HG03066 (cell line): Measurements from ENCODE around the gene MAT2A.

Experiments
- ATAC-seq: cut with Tn5 transposase; IDR thresholded peaks from one replicate; pipeline ENCODE4 v1.9.1; 2021; ENCODE audit warnings: low read depth; ENCODE audit not compliant: unreplicated experiment

MAT2A gene

DNA sequence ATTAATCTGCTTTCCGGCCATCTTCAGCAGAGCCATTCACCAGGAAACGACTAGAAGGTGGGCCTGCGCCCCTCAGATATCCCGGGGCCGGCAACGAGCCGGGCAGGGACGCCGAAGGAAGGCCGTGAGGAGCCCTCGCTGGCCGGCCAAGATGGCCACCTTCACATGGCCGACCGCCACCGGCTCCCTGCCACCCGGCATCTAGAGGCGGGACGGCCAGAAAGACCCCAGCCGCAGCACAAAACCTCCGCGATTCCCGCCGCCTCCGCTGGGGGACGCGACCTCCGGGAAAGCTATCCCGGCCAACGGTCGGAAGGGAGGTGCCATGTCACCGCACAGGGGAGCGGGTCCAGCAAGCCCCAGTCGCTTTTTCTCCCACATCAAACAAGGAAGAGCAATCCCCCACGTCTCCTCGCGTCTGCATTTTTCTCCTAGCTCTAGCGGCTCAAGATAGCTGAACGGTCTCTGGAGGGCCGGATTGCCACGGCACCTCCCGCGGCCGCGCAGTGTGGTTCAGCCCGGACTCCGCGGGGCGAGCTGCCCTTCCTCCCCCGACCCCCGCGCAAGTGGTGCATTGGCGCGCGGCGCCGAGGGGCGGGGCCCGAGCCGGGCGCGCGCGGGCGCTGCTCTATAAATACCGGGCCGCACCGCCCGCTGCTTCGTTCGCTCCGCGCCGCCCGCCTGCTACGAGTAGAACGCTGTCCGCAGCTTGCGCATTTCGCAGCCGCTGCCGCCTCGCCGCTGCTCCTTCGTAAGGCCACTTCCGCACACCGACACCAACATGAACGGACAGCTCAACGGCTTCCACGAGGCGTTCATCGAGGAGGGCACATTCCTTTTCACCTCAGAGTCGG, at the start of gene MAT2A:
TSS of gene MAT2A (plus strand) at position 662 of the 854 bp plus-strand sequence. CDS start at position 782, 120 bp downstream.
- ATAC-seq, result peak; percentile 73

DNA sequence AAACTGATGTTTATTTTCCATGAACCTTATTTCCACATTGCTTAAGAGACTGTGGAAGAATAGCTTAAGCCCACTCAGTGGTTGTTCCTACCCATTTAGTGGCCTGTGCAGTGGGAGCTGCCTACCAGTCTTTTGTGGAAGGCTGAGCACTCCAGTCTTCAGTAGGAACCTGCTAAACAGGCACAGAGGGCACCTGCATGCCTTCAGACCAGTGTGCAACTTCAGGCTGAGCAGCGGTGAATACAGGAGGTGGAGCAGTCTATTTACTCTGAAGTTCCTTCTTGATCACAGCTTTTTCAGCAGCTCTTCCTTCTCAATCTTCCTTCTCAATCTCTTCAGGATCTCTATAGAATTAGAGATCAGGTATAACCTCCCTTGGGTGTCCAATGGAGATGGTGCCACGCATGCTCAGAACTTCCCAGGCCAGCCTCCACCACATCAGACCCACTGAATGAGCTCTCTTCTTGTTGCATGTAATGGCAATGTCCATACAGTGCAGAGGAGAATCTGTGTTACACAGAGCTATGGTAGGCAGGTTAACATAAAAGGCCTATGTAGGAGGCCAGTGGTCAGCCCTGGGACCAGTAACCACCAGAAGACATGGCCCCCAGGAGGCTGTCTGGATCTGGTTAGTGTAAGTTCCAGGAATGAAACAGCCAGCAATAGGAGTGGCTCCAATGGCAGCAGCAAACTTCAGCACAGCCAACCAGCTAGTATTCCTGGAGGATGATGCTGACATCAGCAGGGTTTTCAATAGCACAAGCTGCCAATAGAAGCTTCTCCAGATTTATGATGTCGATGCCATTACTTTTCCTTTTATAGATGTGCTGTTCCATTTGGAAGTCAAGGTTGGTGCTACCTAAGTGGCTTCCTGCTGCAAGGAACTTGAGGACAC, 47.9 kb upstream of the MAT2A start:
- no peak for ATAC-seq

DNA sequence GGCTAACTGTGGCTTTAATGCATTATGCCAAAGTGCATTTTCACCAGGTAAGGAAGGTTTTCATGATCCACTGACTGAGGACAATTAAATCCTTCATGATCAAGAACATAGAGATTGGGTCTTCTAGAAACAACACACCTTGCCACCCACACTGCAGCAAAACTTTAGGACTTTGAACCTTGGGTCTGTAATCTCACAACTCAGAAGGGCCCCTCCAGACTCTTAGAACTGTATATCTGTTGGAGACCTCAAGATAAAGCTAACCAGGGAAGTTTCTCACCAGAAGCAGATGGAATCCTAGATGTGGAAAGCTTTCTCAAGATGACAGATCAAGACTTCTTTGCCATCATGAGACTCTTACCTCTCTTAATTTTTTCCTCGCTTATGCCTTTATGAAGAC, 42.5 kb upstream of the MAT2A start:
- no peak for ATAC-seq

DNA sequence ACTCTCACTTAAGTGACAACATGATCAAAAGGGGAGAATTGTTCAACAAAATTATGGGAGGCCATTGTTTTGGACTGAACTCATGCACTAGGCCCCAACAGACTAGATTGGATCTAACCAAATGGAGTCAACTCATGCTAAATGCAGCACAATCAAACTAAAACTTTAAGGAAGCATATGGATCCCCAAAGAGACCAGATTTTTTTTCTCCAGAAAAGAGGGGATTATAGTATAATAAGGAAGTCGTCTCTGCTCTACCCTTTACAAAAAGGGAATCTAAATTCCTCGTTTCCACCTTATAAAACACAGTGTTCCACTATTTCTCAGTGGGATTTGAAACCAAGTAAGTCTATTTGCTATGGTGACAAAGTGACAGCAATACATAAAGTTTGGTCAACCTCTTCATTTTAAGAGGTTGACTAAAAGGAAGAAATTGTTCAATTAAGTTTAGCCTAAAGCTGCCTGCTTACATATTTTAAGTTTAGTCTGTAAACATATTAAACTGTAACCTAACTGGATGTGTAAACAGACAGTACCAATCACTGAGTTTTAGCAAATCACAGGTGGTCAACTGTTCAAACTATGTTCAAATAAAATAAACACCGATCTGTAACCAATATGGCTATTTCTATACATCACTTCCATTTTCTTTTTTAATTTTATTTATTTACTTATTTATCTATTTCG, 40.9 kb upstream of the MAT2A start:
- no peak for ATAC-seq

DNA sequence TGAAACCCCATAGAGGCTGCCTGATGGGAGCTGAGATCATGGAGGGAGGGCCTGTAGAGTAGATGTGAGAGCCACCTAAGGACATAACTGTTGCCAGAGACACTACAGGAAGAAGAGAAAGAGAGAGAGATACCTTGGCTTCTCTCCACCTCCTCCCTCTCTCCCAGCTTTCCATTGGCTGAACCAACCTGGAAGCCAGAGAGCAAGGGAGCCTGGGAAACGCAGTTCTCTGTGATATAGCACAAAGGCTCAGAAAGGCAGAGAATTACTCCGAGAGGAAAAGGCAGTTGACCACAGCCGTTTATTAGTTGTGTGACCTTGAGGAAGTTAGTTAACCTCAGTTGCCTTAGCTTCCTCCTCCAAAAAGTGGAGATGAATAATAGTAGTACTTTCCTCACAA, 37.7 kb upstream of the MAT2A start:
- no peak for ATAC-seq

DNA sequence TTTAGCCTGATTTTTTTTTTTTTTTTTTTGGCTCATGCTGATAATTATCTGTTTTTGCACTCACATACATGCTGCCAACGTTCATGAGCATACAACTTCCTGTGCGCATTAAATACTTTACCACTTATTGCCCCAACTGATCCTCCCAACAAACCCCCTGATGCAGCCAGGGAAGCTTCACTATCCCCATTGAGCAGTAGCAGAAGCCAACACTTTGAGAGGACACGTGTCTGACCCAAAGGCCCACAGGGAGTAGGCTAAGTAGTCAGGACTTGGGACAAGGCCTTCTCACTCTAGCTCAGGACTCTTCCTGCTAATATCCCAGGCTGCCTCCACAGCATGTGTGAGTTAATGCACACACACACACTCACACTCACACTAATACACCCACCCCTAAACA, 36.2 kb upstream of the MAT2A start:
- no peak for ATAC-seq

DNA sequence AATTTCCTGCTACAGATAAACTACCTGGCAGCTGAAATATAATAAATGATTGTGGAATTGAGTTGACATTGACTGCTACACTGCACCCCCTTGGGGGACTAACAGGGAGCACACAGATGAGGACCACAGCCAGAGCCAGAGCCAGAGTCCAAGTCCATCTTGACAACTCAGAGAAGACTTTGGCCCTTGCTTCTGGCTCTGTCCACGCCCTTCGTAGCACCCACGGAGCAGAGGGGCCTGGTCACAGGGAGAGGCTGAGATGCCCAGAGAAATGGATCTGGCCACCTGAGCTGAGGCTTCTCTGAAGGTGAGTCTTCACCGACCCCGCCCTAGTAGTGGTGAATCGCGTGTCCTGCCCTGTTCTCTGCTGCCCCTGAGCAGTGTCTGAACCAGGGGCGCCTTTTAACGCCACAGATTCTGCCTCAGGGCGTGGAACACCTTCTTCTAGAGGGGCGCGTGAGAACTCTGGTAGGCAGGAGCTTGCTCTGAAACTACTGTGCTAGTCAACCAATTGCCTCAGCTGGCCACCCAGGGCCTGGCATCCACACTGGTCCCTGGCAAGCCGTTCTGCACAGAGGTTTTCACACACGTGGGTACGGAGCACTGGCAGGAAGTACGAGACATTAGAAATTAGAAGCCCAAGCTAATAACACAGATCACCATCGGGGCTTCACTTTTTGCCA, 35.7 kb upstream of the MAT2A start:
- no peak for ATAC-seq

DNA sequence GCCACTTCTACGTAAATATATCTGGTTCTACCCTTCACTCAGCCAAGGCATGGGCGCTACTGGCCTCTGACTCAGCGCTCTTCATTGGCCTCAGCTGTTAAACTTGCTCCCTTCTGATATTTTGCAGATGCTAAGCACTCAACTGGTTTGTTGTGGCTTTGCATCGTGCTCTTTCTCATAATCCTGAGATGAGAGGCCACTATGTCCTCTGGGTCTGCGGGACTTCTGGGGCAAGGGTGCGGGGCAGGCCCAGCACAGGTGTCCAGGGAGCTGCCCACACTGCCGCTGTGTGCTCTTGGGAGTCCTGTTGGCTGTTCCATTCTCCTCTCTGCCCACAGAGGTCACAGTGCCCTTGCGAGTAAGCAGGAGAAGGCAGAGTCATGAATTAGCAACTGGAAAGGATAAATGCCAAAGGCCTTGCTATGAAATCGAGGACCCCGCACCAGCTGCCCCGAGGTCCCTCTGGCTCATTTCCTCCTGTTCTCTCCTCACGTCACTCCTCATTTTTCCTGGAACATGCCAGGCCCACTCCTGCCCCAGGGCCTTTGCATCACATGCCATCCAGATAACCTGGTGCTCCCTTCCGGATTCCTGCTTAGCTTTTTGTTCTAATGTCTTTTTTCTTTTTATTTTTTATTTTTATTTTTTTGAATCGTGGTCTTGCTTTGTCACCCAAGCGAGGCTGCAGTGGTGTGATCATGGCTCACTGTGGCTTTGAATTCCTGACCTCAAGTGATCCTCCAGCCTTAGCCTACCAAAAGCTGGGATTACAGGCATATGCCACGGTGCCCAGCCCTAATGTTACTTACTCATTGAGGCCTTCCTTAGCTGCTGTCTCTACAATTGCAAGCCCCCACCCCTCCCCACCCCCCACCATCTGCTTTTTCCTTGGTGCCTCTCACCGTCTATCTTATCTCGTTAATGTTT, 34.9 kb upstream of the MAT2A start:
- ATAC-seq, result no peak

DNA sequence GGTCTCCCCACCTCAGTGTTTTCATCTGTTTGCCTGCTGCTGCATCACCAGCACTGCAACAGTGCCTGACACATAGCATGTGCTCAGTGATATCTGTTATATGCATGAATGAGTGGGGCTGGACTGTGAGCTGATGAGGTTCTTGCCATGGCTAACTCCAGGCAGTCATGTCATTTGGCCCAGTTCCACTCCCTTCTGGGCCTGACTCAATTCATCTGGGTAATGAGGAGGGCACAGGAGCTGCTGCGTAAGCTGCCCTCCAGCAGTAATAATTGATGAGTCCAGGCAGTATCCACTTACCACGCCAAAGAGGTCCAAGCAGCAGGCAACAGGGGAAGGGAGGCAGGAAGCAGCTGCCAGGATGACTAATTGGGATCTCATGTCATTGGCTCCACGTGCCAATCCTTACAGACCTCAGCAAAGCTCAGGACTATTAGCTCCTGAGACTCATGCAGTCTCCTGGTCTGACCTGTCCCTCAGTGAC, 34.1 kb upstream of the MAT2A start:
- ATAC-seq, result no peak

DNA sequence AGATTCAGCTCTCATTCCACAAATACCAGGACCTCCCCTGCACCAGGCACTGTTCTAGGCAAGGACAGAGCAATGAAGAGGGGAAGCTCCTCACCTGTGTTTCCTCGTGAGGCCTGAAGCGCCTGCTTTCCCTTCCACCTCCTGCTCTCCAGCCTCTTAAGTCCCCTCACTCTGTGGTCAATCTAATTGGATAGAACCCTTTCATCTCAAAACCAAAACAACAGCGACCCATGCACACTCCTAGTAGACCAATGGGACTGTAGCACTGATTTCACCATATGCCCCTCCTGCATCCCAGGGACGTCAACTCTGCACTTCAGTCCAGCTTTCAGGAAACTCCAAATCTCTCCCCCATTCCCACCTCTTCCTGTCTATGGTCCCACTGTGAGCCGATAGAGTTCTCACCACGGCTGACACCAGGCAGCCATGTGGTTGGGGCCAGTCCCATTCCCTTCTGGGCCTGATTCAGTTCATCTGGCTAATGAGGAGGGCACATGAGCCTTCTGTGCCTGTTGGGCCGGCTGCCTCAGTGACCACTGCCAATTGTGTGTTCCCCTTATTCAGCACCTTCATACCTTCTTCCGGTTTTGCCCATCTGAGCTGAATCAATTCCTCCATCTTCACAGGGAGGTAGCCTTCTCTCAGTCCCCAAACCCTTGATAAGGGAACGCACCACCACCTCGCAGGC, 33.3 kb upstream of the MAT2A start:
- no peak for ATAC-seq

DNA sequence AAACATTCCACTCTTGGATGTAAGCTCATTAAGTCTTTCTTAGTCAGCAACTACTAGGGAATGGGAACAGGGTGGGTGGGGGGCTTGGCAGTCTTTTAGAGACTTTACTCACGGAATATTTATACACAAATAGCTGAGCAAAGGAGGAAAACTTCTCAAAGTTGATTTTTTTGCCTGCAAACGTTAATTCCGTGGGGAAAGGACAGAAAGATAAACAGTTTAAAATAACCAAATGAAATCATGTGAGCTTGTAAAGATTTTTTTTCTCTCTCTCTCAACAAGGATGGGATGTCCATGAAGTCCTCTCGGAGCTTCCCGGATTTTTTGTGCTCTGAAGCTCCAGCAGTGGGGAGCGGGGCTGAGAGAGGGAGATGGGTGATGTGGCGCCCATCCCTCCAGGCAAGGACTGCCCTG, 32.2 kb upstream of the MAT2A start:
- no peak for ATAC-seq

DNA sequence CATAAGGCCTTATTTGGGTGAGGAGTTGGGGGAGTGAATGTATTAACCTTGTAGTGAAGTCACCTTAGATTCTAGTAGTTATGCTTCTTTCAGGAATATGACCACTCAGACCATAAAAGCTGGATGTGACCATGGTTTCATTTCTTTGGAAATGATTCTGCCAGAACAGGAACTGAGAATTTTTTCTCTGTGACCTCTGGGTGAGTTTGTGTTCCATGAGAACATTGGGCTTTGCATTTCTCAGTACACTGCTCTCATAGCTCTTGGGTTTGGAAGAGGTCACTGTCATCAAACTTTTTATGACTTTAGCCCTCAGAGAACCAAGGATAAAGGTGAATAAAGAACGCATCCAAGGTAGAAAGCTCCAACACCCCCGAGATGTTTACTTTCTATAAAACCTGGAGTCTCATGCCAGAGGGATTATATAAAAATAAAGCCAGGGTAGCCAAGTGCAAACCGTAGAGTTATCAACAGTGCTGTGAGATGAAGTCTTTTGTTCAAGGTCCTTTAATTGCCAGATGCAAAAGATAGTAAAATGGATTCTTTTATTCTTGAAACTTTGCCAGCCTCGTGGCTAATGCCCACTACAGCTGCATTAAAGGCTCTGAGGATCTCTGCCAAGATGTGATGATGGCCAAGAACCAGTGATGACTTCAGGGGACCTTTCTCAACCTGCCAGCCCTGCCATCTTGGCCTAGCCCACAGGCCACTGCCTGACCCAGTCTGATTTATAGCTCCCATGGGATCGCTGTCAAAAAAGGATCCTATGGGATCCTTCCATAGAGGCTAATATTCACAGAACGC, 27.8 kb upstream of the MAT2A start:
- no peak for ATAC-seq

DNA sequence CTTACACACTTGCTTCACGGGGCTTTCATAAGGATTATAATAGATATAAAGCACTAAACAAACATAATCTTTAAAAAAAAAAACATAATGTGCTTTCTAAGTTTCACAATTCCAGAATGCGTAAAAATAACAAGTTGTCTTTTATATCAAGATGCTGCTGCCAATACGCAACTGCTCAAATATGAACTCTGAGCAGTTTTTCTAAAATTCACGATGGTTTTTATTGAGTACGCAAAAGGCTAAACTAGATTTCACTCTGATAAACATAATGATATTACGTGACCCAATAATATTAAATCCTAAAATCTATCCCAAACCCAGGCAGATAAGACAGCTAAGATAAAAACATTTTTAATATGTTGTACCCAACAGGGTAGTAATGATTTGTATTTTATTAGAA, 24.6 kb upstream of the MAT2A start:
- ATAC-seq, result no peak

DNA sequence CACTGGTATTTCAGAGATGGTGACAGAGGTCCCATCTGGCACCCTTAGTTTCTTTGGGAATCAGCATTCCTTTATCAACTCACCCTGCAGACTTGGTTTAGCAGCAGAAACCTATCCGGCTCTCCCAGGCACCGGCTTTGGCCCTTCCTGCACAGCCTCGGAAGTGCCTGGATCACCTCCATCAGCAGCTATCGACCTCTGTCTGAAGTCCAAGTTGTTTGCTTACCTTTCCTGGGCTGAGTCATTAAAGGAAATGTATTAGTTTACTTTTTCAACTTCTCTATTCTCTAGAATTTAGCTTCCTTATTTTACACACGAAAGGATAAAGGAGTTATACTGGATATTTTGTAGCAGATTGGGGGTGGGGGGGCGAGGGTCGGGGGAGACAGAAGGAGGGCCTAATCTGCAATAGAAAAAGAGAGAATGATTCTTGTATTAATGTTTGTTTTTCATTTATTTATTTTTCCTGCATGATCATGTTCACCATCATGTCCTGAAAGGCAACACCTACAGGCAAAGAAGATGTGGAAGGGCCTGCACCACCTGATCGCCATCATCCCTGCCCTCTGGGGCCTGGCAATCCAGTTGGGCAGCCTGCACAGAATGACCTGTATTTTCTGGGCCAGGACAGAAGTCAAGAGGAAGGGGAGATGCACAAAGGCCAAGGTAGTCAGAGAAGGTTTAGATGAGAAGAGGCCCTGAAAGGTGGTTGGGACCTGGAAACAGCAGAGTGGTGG, 22.1 kb upstream of the MAT2A start:
- ATAC-seq, result no peak

DNA sequence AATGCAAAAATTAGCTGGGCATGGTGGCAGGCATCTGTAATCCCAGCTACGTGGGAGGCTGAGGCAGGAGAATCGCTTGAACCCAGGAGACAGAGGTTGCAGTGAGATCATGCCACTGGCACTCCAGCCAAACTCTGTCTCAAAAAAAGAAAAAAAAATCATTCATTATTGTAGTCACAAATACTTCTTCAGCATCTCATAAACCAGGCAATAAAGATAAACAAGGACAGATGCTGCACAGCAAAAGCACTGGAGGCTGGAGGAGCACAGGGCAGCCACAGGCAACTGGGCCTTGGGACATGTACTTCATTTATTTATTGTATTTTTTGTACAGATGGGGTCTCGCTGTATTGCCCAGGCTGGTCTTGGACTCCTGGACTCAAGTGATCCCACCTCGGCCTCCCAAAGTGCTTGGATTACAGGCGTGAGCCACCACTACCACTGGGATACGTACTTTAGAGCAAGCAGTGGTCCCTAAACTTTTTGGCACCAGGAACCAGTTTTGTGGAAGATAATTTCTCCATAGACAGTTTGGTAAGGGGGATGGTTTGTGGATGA, 16.8 kb upstream of the MAT2A start:
- ATAC-seq, result no peak

DNA sequence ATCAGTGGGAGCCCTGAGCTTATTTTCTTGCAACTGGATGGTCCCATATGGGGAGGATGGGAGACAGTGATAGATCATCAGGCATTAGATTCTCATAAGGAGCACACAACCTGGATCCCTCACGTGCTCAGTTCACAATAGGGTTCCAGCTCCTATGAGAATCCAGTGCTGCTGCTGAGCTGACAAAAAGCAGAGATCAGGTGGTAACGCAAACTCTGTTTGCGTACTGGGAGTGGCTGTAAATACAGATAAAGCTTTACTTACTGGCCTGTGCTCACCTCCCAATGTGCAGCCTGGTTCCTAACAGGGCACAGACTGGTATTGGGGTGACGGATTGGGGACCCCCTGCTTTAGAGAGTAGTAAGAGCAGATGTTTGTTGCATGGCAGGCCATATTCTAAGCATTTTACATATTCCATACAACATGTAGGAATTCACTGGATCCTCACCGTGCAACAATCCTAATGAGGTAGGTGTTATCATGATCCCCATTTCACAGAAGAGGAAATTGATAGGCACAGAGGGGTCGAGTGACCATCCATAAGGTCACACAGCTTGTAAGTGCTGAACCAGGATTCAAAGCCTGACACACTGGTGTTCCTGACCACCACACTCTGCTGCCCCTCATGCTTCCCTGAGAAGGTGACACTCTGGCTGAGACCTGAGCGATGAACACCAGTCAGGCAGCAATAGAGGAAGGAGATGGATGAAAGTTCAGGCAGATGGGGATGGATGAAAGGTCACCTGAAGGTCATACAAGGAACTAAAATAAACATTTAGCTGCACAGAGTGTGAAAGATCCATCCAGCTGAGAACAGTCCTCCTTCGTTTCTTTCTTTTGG, 15.7 kb upstream of the MAT2A start:
- ATAC-seq, result no peak
